H1 (cell line): ENCODE results near the gene FOXN3. TPM values are rescaled to one million over a fixed set of nuclear protein-coding genes. Genes with fewer than 3 reads are reported as not detected.

Source experiments
- BACH1 ChIP-seq: IDR thresholded peaks from 2 replicates; pipeline ENCODE4 v1.6.1; 2012; ENCODE audit warnings: low read length, improper control_type of control experiment
- HDAC2 ChIP-seq, 2 experiments: fragments of 300-600 bp in 1 of 2; sonication (generic) in 1 of 2; IDR thresholded peaks; 2 replicates each; pipeline ENCODE4 v1.6.1; 2011 to 2012; ENCODE audit warnings: low read depth in 2 of 2, low read length in 2 of 2, mild to moderate bottlenecking in 2 of 2, moderate library complexity in 2 of 2, borderline replicate concordance in 1 of 2, inconsistent platforms in 1 of 2
- KDM1A ChIP-seq: fragments of 200-600, 300-600 bp; sonication (generic); IDR thresholded peaks from 2 replicates; pipeline ENCODE4 v1.7.1; 2016; ENCODE audit warnings: mild to moderate bottlenecking, low read length, borderline replicate concordance
- MAX ChIP-seq: IDR thresholded peaks from 2 replicates; pipeline ENCODE4 v1.6.1; 2012; ENCODE audit warnings: inconsistent platforms
- polyA plus RNA-seq, 7 experiments: library from polyadenylated mRNA; depleted of rRNA in 3 of 7; stranded (reverse) in 5 of 7; unstranded in 2 of 7; fragments of >200 nt in 5 of 7; fragments of 200-250 nt in 2 of 7; gene quantifications; 1 replicate in 5 of 7; 2 replicates in 1 of 7; 4 replicates in 1 of 7; pipeline versions ENCODE4 v1.2.1 to v1.2.3, GENCODE V29; 2011 to 2013; ENCODE audit warnings: missing spikeins in 2 of 7, mixed read lengths in 2 of 7
- total RNA-seq: library from RNA; stranded (reverse); fragmentation: NEBNext Ultra II Directional; extraction: Animal tissue kit (Norgen Biotek cat#: 25700); gene quantifications from 2 replicates; pipeline ENCODE4 v1.2.1, GENCODE V29; 2021

FOXN3 gene
- total and polyA plus RNA-seq, 2 of the 8 experiments (the other 6 are each of a cell fraction or from before 2014, with no cell fraction given): 52.6 to 178 TPM

- TF ChIP-seq MAX: no peak
- no peak for TF ChIP-seq KDM1A
- no peak for TF ChIP-seq BACH1
- TF ChIP-seq HDAC2 (IDR thresholded peaks at IDR 0.05; ENCODE audit: borderline replicate concordance in 1 of 2, low read depth in 2 of 2, low read length in 2 of 2): no peak
Measured at GRCh38 chr14:89264196-89264800, 152.7 kb downstream of the FOXN3 start (continued).
